GM12801 (cell line): ENCODE results near the gene NUP50.

Experiments used
- TF ChIP-seq, protein P1 (sequence below): IDR thresholded peaks from one replicate; pipeline ENCODE4 v1.5.1; 2011; ENCODE audit warnings: control low read depth; ENCODE audit not compliant: insufficient read length; ENCODE audit errors: extremely low read depth

Gene NUP50

DNA sequence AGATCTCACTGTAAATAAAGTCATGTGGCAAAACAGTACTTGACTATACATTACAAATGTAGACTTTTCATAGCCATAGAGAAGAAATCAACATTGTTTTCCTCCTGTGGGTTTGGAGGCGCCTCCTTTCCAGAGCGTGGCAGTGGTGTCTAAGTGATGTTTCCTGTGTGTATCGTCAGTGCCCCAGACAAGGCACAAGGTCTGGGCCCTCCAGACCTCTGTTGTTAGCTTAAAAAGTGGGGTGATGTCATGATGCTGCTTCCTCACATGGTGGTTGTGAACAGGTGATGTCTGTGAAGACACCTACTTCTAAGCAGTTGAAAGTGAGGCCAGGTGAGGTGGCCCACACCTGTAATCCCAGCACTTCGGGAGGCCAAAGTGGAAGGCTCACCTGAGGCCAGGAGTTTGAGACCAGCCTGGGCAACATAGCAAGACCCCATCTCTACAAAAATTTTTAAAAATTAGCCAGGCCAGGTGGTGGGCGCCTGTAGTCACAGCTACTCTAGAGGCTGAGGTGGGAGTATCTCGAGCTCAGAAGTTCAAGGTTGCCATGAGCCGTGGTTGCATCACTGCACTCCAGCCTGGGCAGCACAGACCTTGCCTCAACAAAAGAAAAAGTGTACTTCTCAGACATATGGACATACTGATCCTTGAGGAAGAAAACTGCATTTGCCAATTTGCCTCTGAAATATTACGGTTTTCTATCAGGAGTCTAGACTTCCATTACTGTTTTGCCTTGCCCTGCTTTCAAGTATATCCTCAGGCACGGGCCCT is 15.7 kb downstream of the NUP50 start:
- TF ChIP-seq, protein P1, sequence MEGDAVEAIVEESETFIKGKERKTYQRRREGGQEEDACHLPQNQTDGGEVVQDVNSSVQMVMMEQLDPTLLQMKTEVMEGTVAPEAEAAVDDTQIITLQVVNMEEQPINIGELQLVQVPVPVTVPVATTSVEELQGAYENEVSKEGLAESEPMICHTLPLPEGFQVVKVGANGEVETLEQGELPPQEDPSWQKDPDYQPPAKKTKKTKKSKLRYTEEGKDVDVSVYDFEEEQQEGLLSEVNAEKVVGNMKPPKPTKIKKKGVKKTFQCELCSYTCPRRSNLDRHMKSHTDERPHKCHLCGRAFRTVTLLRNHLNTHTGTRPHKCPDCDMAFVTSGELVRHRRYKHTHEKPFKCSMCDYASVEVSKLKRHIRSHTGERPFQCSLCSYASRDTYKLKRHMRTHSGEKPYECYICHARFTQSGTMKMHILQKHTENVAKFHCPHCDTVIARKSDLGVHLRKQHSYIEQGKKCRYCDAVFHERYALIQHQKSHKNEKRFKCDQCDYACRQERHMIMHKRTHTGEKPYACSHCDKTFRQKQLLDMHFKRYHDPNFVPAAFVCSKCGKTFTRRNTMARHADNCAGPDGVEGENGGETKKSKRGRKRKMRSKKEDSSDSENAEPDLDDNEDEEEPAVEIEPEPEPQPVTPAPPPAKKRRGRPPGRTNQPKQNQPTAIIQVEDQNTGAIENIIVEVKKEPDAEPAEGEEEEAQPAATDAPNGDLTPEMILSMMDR = no peak

DNA sequence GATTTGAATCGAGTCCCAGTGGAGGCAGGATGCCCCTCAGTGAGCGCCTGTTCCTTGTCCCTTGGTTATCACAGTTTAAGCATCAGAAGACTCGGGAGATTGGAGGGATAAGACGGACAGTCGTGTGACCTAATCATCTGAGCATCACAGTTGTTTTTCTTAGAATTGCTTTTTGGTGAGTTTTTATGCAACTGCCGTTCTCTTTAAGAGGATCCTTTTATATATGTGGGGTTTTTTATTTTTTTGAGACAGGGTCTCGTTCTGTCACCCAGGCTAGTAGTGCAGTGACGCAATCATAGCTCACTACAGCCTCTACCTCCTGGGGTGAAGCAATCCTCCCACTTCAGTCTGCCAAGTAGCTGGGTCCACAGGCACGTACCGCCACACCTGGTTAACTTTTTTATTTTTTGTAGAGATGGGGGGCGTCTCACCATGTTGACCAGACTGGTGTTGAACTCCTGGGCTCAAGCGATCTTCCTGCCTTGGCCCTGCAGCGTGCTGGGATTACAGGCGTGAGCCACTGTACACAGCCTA is 16.5 kb downstream of the NUP50 start:
- TF ChIP-seq, protein P1 = no peak

DNA sequence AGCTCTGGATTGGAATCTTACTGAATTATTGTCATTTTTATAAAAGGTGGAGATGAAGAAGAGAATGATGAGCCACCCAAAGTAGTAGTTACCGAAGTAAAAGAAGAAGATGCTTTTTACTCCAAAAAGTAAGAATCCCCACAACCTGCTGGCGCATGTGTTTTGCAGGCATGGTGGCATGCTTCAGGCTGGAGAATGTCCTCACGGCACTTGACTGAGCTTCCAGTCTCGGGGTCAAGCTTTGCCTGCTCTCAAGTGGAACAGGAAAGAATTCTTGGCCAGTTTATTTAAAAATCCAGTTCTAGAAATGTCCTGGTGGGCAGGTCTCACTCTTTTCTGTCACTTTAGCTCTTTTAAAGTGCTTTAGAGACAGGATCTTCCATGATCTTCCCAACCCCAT is 17.5 kb downstream of the NUP50 start:
- TF ChIP-seq, protein P1 = no peak

DNA sequence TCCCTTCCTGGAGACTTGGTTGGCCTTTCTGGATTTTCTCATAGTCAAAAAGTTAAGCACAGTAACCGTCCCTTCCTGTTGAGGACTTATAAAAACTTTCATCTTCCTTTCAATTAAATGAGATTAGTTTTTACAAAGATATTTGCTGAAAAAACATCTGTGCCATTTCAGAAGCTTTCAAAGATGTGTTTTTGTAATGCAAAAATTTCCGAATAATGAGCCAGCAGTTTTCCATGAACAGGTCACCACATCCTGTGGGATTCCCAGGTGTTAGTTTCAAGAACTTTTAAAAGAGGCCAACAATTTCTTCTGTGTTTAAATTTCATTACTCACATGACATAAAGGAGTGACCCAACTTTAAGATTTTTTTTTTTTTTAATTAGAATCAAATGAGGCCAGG is 18.0 kb downstream of the NUP50 start:
- TF ChIP-seq, protein P1 = no peak

DNA sequence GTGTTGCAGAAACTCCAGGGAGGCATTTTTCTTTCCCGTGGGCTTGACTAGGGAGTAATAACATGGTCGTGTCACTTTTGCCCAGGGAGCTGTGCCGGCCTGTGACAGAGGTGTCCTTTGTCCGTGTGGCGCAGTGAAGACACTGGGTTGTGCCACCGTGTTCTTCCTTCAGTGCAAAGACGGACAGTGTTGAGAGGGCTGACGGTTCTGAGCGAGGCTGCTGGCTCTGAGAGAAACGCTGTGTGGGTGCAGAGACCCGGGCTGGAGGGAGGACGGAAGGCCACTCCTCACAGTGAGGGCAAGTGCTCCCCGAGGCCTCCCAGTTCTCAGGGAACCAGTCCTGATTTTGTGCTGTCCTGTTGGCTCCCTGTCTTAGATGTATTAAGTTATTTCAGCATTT is 20.2 kb downstream of the NUP50 start:
- TF ChIP-seq, protein P1 = no peak

DNA sequence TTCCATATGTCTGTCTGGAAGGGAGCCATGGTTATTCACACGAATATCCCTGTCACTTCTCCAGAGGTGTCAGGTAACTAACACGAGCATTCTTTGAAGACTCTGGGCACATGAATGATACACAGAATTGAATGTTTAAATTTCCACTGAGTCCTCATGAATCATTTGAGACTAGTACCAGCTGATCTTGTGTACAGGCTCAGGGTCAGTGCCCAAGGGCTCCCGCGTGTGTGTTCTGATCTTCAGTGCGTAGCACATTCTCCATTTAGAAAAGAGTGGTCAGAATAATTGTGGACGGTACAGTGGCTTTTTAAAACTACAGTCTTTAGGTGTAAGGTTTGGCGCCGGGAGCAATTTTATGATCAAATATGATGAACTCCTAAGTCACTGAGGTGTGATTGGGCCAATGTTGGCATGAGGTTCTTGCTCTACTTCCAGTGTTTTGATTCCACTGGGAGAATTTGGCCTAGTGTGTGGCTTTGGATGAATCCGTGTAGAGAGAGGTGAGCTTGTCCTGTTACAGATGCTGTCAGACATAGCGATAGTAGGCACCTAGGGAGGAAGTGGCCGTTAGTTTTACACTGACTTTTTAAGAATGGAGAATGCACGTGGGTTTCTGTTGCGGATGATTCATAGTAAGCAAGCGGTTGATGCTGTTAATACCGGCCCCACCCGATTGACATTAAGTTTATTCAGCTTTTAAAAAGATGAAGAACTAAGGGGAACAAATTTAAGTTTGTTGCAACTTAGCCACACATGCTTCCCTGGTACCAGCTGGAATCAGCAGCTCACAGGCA is 22.2 kb downstream of the NUP50 start:
- TF ChIP-seq, protein P1 = no peak

DNA sequence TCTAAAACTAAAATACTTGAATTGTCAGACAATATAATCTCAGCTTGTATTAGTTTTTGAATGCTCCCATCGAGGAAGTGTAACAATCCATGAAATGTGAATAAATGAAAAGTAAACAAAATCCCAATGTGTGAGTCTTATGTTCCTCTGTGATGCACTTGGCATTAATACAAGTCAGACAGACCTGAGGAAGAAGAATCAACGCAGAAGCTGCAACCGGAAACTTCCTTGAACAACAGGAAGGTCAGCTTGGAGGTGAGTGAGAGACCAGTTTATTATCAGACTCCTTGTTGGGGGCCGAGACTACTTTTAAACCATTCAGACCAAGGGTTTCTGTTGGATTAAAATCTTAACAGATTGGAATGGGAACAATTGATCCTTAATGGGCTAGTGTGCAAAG is 24.2 kb downstream of the NUP50 start:
- TF ChIP-seq, protein P1 = no peak
